HepG2 (cell line): ENCODE measurements around the gene FNDC3B. TPM values are rescaled to one million over a fixed set of nuclear protein-coding genes. Genes with fewer than 3 reads are reported as not detected.

Source experiments
- ATAC-seq: fragments of 200-7000 bp; cut with Tn5 transposase; 3 replicates; pipeline ENCODE4 v1.9.1; 2020; ENCODE audit warnings: mild to moderate bottlenecking, moderate library complexity
- BruUV-seq: library from RNA; stranded (reverse); fragments of 400-500 nt; replicated peaks from 2 replicates; lab custom pipeline; 2021; lab: Mats Ljungman, UMichigan
- CTCF ChIA-PET: fragments of 300-600 bp; formaldehyde crosslinking; extraction: SDS; loops from one replicate; lab custom pipeline; 2021; ENCODE audit warnings: low total read pairs, inconsistent platforms, low intra/inter-chr PET ratio; lab: Yijun Ruan, JAX
- POLR2A ChIA-PET: fragments of 350-600 bp; sonication (Branson Sonifier 250); formaldehyde crosslinking; loops from one replicate; lab custom pipeline; 2020; ENCODE audit warnings: antibody characterized with exemption, inconsistent platforms; lab: Yijun Ruan, JAX
- DNase-seq: peaks from one replicate; pipeline ENCODE4 v3.0.0-alpha.2; 2015; ENCODE audit warnings: low spot score
- FAIRE-seq: peaks from 3 replicates; lab custom pipeline; 2011; peaks lifted over from hg19 to GRCh38; lab: Jason Lieb, UNC
- H2AFZ ChIP-seq: one replicate; pipeline ENCODE4 v1.6.1; 2011; ENCODE audit warnings: low read length, inconsistent platforms
- H3K27ac ChIP-seq: fragments of 300-600 bp; 3 replicates; pipeline ENCODE4 v1.8.0; 2011; ENCODE audit warnings: mixed run types, mild to moderate bottlenecking, mixed read lengths, low read length, inconsistent platforms; ENCODE audit not compliant: insufficient read depth; ENCODE audit errors: extremely low read length
- H3K27me3 ChIP-seq, 2 experiments: fragments of 200-600 bp in 1 of 2; 2 replicates in 1 of 2; 3 replicates in 1 of 2; pipeline versions ENCODE4 v1.6.0 to v1.8.0; 2011; ENCODE audit warnings: low read length in 2 of 2, mild to moderate bottlenecking in 2 of 2, moderate library complexity in 2 of 2, inconsistent platforms in 1 of 2; ENCODE audit not compliant: insufficient read depth in 2 of 2, control insufficient read depth in 1 of 2
- H3K36me3 ChIP-seq, 2 experiments: fragments of 200-600 bp in 1 of 2; replicated peaks in 1 of 2; 2 replicates in 1 of 2; 3 replicates in 1 of 2; pipeline versions ENCODE4 v1.5.1 to v1.8.0; 2011; ENCODE audit warnings: low read length in 2 of 2, inconsistent platforms in 1 of 2; ENCODE audit not compliant: insufficient read depth in 2 of 2, control insufficient read depth in 1 of 2
- H3K4me1 ChIP-seq: 2 replicates; pipeline ENCODE4 v1.5.1; 2012; ENCODE audit warnings: low read length, inconsistent platforms; ENCODE audit not compliant: insufficient read depth
- H3K4me2 ChIP-seq: 2 replicates; pipeline ENCODE4 v1.6.0; 2011; ENCODE audit warnings: low read depth, low read length, inconsistent platforms
- H3K4me3 ChIP-seq, 3 experiments: fragments of 200-600 bp in 1 of 3; sonication (generic), shearing (Covaris generic) in 1 of 3; replicated peaks in 1 of 3; 2 replicates each; pipeline ENCODE4 v1.5.1; 2011 to 2016; ENCODE audit warnings: low read length in 3 of 3, inconsistent platforms in 2 of 3, low read depth in 2 of 3, mild to moderate bottlenecking in 2 of 3, control low read depth in 1 of 3, mixed read lengths in 1 of 3; ENCODE audit not compliant: insufficient read depth in 1 of 3
- H3K79me2 ChIP-seq: one replicate; pipeline ENCODE4 v1.6.1; 2011; ENCODE audit warnings: low read length, inconsistent platforms; ENCODE audit not compliant: insufficient read depth
- H3K9ac ChIP-seq: 2 replicates; pipeline ENCODE4 v1.6.0; 2011; ENCODE audit warnings: mild to moderate bottlenecking, low read depth, low read length, inconsistent platforms; ENCODE audit not compliant: insufficient read depth
- H3K9me3 ChIP-seq: 2 replicates; pipeline ENCODE4 v1.5.1; 2012; ENCODE audit warnings: mild to moderate bottlenecking, low read length
- H4K20me1 ChIP-seq: 2 replicates; pipeline ENCODE4 v1.6.0; 2011; ENCODE audit warnings: inconsistent platforms, mild to moderate bottlenecking, low read length, moderate library complexity; ENCODE audit not compliant: insufficient read depth
- ATF7 ChIP-seq, 2 experiments: fragments of 450-650 bp in 1 of 2; sonication (generic) in 1 of 2; formaldehyde crosslinking in 1 of 2; IDR thresholded peaks; 2 replicates each; pipeline versions ENCODE4 v1.4.0 to v1.6.1; 2016 to 2020; ENCODE audit warnings: antibody characterized with exemption in 1 of 2, mild to moderate bottlenecking in 1 of 2, missing genetic modification reagents in 1 of 2
- CEBPB ChIP-seq: IDR thresholded peaks from 2 replicates; pipeline ENCODE4 v1.6.1; 2011; ENCODE audit warnings: low read depth, low read length, improper control_type of control experiment, borderline replicate concordance
- GLI4 ChIP-seq: sonication (generic); formaldehyde crosslinking; IDR thresholded peaks from 2 replicates; pipeline ENCODE4 v1.5.1; 2020; ENCODE audit warnings: missing genetic modification reagents, mild to moderate bottlenecking, moderate library complexity, borderline replicate concordance
- POGK ChIP-seq: sonication (generic); formaldehyde crosslinking; conservative IDR thresholded peaks from 2 replicates; pipeline ENCODE4 v1.8.0; 2022; ENCODE audit warnings: mild to moderate bottlenecking, moderate library complexity, missing genetic modification reagents
- WGBS: methylation state at CpG from one replicate; pipeline ENCODE4 v1.1.6; 2017; ENCODE audit warnings: low lambda C conversion rate; 5-methylcytosine and 5-hydroxymethylcytosine counted together
- in situ Hi-C: cut with HindIII; loops from 2 replicates; pipeline ENCODE4 v1.10.0; 2017; ENCODE audit warnings: low pct_unique_long_range_greater_than_20kb; ENCODE audit not compliant: extremely low pct_ligation_motif_present
- intact Hi-C: fragments of 100-400 bp; cut with micrococcal nuclease; formaldehyde crosslinking; loops from one replicate; pipeline ENCODE4 v1.10.0; 2022; ENCODE audit not compliant: unreplicated experiment
- polyA plus RNA-seq, 8 experiments: library from polyadenylated mRNA; depleted of rRNA in 3 of 8; stranded (reverse) in 7 of 8; unstranded in 1 of 8; fragments of >200 nt; fragmentation: Illumina TruSeq in 4 of 8; extraction: Trizol in 4 of 8; gene quantifications; 2 replicates each; pipeline versions ENCODE4 v1.2.1 to v1.2.3, GENCODE V29; 2011 to 2016; ENCODE audit warnings: low read depth in 4 of 8, missing spikeins in 1 of 8, mixed read lengths in 1 of 8; ENCODE audit not compliant: insufficient read depth in 1 of 8
- total RNA-seq, 5 experiments: library from RNA; depleted of rRNA; stranded (reverse); fragments of >200 nt; fragmentation: Illumina TruSeq; extraction: Trizol; gene quantifications; 2 replicates each; pipeline ENCODE4 v1.2.3, GENCODE V29; 2016; ENCODE audit warnings: low read depth in 1 of 5
- TF ChIP-seq, protein P1 (sequence below): sonication (generic); formaldehyde crosslinking; IDR thresholded peaks from 2 replicates; pipeline ENCODE4; 2020; ENCODE audit warnings: missing genetic modification reagents, mild to moderate bottlenecking, borderline replicate concordance

FNDC3B gene
- total and polyA plus RNA-seq, 2 of the 13 experiments (the other 11 are each of a cell fraction or from before 2014, with no cell fraction given) = 74.8 to 103 TPM

GRCh38 chr3:172021859-172022258 lies 17.5 kb upstream of the FNDC3B start (continued):
- TF ChIP-seq, protein P1, sequence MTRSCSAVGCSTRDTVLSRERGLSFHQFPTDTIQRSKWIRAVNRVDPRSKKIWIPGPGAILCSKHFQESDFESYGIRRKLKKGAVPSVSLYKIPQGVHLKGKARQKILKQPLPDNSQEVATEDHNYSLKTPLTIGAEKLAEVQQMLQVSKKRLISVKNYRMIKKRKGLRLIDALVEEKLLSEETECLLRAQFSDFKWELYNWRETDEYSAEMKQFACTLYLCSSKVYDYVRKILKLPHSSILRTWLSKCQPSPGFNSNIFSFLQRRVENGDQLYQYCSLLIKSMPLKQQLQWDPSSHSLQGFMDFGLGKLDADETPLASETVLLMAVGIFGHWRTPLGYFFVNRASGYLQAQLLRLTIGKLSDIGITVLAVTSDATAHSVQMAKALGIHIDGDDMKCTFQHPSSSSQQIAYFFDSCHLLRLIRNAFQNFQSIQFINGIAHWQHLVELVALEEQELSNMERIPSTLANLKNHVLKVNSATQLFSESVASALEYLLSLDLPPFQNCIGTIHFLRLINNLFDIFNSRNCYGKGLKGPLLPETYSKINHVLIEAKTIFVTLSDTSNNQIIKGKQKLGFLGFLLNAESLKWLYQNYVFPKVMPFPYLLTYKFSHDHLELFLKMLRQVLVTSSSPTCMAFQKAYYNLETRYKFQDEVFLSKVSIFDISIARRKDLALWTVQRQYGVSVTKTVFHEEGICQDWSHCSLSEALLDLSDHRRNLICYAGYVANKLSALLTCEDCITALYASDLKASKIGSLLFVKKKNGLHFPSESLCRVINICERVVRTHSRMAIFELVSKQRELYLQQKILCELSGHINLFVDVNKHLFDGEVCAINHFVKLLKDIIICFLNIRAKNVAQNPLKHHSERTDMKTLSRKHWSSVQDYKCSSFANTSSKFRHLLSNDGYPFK (CRISPR knock-in tag) = no peak

GRCh38 chr3:172023915-172024314 lies 15.5 kb upstream of the FNDC3B start:
- in situ Hi-C loops = no loop called here
- Histone ChIP-seq H3K4me3 (no peak overlapping the region), H3K27ac (no peak overlapping the region), H2AFZ (no peak overlapping the region), H3K9me3 (no peaks in the 10 kb centered on the region), H3K4me1 (peaks cover 24% of the 10 kb centered on the region), H3K79me2 (no peaks in the 10 kb centered on the region), H4K20me1 (no peaks in the 10 kb centered on the region), H3K36me3 (no peaks in the 10 kb centered on the region), H3K27me3 (no peaks in the 10 kb centered on the region), H3K4me2 (no peak overlapping the region), H3K9ac (no peak overlapping the region)
- TF ChIP-seq GLI4 (CRISPR knock-in tag) (no peak), CEBPB (peak; percentile 2; the same call in 1 of the 2 replicates), POGK (CRISPR knock-in tag) (no peak), ATF7 (IDR thresholded peaks at IDR 0.05) (0 out of 2 replicates have a peak, but pooled peaks have one; percentile 16), ATF7 (CRISPR knock-in tag; IDR thresholded peaks at IDR 0.05) (no peak)
- BruUV-seq = no TSS peak
- ChIA-PET CTCF (no interaction called here), POLR2A (no interaction called here)
- intact Hi-C loops = no loop called here
- no peak for FAIRE-seq
- 90% methylated on average over 2 of the region's 2 CpGs for WGBS
- DNase-seq = no peak
- no peak for ATAC-seq
